ENCODE data around the gene CCDC112.

The CCDC112 gene

GRCh38 chr5:115296124-115297022 is at the start of gene CCDC112:
Gene CCDC112, minus strand, starts transcription at chr5:115296654. Its CDS starts 111 bp downstream, at chr5:115296543.
- TF ChIP-seq CTCF (IDR thresholded peaks at IDR 0.05) = peak; percentile 27
- no peak for TF ChIP-seq ZFX (IDR thresholded peaks at IDR 0.05; ENCODE audit: borderline replicate concordance)
- peak within 1 kb of the TSS; percentile 77 for H3K27ac ChIP-seq

- no peak overlapping the region for H3K27ac ChIP-seq
- TF ChIP-seq CTCF (IDR thresholded peaks at IDR 0.05) (no peak), ZFX (IDR thresholded peaks at IDR 0.05; ENCODE audit: borderline replicate concordance) (no peak)
Observed at GRCh38 chr5:115345344-115345743, 48.9 kb upstream of the CCDC112 start.

- no peak overlapping the region for H3K27ac ChIP-seq
- TF ChIP-seq CTCF (IDR thresholded peaks at IDR 0.05) (no peak), ZFX (IDR thresholded peaks at IDR 0.05; ENCODE audit: borderline replicate concordance) (no peak)
Observed at GRCh38 chr5:115343855-115344254, 47.4 kb upstream of the CCDC112 start.

- H3K27ac ChIP-seq = no peak overlapping the region
- no peak for TF ChIP-seq CTCF (IDR thresholded peaks at IDR 0.05)
- no peak for TF ChIP-seq ZFX (IDR thresholded peaks at IDR 0.05; ENCODE audit: borderline replicate concordance)
Observed at GRCh38 chr5:115342590-115343377, 46.3 kb upstream of the CCDC112 start.

- no peak overlapping the region for H3K27ac ChIP-seq
- no peak for TF ChIP-seq CTCF (IDR thresholded peaks at IDR 0.05)
Observed at GRCh38 chr5:115341745-115342144, 45.3 kb upstream of the CCDC112 start.

GRCh38 chr5:115338851-115339250 is 42.4 kb upstream of the CCDC112 start:
- H3K27ac ChIP-seq = no peak overlapping the region
- TF ChIP-seq CTCF (IDR thresholded peaks at IDR 0.05) = no peak
- no peak for TF ChIP-seq ZFX (IDR thresholded peaks at IDR 0.05; ENCODE audit: borderline replicate concordance)

GRCh38 chr5:115337882-115338281 is 41.4 kb upstream of the CCDC112 start:
- TF ChIP-seq CTCF (IDR thresholded peaks at IDR 0.05) = no peak
- TF ChIP-seq ZFX (IDR thresholded peaks at IDR 0.05; ENCODE audit: borderline replicate concordance) = no peak
- H3K27ac ChIP-seq = no peak overlapping the region

Measured in 22Rv1 (cell line).